HG02610 (cell line): Measurements from ENCODE around the gene TWIST2.

ENCODE experiments used
- ATAC-seq: cut with Tn5 transposase; IDR thresholded peaks from one replicate; pipeline ENCODE4 v1.9.1; 2021; ENCODE audit warnings: mild to moderate bottlenecking, moderate library complexity; ENCODE audit not compliant: unreplicated experiment

TWIST2 gene

DNA sequence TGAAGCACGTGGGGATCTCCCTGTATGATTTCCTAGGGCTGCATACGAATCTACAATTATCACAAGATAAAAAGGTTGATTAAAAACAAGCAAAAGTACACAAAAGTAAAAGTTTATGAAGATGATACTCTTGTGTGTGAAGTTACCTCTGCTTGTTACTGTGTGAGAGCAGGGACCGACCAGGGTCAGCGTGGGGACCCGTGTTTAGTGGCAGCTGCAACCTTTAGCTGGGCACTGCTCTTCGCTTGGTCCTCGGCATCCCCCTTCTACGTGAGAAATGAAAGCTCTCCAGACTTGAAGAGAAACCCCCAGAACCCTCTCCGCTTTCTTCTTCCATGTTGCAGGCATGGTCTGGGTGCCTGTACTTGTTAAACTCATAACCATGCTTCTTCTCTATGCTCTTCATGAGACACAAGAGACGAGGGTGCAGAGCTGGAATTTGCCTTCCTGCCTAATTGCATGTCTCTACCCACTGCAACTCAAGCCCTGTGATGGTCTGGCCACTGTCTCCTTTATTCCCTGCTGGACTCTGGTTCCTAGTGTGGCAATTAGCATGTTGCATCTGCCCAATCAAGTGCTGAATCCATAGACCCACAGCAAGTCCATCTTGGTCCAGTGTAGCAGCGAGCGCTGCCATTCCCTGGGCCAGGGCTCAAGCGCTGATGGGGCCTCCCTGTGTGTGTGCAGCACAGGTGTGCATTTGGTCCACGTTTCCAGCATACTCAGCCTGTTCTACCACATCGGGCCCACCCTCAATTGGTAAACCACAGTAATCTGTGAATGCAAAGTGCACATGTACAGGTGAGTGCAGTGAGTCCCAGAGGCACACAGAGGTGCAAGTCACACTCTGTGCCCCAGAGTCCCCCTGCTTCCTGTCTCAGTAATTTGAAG, 88.5 kb downstream of the TWIST2 start:
- ATAC-seq: no peak

DNA sequence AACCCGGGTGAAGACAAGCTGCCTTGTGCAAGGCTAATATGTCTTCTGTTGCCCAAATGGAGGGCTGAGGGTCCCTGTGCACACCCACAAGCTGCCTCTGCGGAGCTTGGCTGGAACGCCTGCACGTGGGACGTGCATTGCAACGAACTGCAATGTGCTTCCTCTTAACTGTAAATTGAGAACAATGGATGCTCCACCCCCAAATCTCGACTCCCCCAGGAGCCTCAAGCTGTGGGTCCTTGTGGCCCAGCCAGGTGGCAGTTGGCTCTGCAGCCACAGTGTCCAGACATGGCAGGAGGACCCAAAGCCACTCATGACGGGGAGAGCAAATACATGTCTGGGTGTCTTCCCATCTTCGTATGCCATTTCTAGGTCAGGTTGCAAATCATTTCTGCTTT, 90.1 kb downstream of the TWIST2 start:
- no peak for ATAC-seq

DNA sequence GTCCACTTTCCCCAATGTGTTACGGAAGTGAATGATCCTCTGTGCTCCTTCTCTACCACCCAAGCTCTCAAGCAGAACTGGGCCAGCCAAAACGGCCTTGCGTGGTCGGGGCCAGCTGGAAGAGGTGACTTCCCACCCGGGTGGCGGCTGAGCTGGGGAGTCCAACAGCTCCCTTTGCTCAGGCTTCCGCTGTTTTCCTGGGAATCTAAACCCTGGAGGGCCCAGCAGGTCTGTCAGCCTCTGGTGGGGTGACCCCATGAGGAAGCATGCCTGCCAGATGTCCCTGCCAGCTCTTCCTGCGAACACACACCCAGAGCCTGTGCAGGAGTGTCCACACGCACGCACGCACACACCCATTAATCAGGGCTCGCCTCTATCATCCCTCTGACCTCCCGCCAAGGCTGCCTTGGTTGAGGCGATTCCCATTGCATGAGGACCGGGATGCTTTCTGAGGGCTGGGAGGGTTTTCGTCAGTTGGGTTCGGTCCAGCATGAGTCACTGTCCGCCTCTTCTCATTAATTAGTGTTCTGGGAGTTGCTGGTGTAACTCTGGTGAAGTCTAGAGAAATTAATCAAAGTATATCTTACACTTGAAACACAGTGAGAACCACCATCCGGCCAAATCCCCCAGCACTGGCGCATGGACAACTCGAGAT, 90.6 kb downstream of the TWIST2 start:
- ATAC-seq: no peak

DNA sequence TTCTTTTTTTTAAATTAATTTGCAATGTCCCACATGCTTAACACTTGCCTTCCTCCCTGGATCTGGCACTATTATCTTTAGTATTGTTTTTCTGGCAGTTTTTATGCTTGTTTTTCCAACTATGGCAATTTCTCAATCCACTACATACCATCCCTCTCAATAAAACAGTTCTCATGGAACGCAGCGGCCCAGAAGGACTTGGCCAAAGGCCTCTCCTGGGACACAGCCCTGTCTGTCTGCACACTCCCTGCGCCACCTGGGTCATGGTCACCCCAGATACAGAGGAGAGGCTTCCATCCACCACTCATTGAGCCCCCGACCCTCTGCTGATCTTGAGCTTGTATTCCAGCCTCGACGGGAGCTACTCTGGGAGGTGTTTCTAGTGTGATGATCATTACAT, 91.2 kb downstream of the TWIST2 start:
- no peak for ATAC-seq

- ATAC-seq: no peak
These were observed 91.9 kb downstream of the TWIST2 start for GRCh38 chr2:238939521-238940403.

GRCh38 chr2:238940806-238941205, 92.9 kb downstream of the TWIST2 start:
- no peak for ATAC-seq

DNA sequence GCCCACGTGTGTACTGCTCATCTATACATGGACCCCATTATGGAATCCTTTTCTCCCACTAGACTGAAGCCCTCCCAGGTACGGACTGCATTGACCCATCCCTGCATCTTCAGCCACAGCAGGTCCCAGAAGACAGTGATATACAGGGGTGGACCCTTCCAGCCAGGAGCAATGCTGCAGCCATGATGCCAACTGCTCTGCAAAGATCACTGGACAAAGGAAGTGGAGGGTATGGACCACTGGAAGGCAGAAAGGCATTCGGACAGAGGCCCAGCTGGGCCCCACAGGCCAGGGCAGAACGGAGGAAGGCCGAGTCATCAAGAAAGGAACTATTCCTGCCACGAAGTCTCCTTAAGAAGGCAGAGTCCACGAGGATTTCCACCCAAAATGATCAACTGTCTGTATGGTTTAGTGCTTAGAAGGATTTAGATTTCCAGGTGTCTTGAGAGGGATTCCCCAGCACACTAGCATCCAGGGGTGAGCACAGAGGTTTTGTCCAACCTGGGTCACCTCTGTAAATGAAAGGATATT, 93.4 kb downstream of the TWIST2 start:
- no peak for ATAC-seq

DNA sequence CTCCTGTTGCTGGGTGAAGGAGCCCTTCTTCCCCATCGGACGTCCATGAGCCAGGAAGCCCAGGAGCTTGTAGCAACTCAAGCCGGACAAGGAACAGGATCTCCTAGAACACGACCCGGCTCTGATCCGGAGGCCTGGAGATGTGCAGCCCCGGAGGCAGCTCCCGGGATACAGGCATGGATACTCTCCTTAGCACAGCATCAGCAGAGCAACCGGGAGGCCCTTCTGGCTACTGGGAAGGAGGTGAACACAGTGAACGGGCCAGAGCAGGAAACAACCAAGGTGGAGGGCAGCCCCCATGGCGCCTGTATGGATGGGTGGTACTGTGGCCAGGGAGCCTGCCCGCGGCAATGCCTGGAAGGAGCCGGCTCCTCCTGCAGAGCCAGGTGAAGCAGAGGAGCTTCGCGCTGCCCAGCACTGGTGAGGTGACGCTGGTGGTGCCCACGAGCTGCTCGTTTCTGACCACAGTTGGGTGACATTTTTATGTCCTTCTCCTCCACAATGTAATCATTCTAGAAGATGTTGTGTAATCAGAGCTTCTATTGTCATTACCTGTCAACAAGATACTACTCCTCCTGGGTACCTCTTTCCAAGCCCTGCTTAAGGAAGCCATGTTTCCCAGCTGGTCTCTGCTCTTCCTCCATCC, 94.3 kb downstream of the TWIST2 start:
- ATAC-seq: no peak

DNA sequence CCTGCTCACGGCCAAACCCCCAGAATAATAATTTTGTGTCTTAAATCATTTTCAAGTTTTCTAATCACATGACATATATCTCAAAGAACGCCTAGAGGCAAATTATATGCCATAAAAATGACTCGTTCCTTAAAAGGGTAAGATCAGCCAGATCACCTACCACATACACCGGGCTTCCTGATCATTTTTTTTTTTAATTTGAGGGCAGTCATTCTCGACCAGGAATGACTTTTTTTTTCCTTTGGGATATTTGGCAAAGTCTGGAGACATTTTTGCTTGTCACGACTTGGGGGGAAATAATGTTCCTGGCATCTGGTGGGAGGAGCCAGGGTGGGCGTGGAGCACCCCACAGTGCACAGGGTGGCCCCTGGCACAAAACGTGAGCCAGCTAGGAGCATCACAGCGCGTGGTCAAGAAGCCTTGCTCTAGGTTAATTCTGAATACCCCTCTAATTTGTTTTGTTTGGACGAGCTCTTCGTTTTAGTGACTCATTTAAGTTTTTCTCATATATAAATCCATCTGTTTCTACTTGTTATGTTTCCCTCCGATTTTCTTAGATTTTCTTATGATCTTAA, 94.9 kb downstream of the TWIST2 start:
- ATAC-seq: no peak

GRCh38 chr2:238943338-238944067, 95.6 kb downstream of the TWIST2 start:
- ATAC-seq: no peak

- ATAC-seq: no peak
These were observed 97.7 kb downstream of the TWIST2 start for GRCh38 chr2:238945433-238946150.

DNA sequence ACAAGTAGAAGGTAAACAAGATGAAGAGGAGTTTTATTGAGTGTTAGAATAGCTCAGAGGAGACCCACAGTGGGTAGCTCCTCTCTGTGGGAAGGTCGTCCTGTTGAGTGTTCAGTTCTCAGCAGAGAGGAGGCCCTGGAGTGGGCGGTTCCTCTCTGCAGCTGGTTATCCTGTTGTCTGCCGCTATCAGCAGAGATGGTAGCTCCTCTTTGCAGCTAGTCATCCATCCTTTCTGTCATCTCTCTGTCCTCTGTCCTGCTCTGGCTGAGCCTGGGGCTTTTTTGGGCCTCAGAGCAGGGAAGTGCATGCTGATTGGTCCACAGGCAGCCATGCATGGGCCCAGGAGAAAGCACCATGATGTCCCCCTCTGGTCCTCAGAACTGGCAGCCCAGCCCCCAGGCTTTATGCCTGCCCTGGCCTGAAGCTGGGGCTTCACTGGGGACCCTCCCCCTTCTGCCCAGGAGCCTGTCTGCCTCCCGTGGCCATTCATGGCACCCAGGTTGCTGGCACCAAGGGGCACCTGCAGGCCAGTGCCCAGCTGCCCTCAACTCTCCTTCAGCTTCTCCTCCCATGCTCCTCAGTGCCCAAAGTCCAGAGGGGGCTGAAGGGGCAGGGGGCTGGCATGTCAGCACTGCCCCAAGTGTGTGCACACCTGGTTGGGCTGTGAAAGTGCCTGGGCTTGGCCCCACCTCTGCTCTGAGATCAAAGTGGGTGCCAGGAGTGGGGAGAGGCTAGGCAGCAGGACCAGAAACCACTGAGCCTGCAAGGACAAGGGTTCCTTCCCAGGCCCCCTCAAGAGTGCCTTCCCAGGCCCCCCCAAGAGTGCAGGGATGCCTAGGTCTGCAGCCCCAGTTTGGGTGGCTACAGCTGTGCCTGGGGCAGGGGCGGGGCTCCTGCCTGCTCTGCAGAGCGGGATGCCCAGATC, 98.7 kb downstream of the TWIST2 start:
- no peak for ATAC-seq

DNA sequence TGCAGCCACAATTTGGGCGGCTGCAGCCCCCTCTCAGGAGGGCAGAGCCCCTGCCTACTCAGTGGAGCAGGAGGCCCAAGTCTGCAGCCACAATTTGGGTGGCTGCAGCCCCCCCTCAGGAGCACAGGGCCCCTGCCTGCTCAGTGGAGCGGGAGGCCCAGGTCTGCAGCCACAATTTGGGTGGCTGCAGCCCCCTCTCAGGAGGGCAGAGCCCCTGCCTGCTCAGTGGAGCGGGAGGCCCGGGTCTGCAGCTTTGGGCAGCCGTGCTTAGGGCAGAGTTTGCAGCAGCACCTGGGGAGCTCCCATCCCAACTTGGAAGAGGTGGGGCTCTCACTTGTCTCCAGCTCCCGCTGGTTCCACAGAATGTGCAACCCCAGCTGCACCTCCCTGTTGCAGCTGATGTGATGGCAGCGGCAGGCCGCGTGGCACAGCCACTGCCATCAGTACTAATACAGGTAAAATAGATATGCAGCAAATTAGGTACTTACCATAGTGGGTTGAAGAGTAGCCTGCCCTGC, 99.4 kb downstream of the TWIST2 start:
- ATAC-seq: no peak

DNA sequence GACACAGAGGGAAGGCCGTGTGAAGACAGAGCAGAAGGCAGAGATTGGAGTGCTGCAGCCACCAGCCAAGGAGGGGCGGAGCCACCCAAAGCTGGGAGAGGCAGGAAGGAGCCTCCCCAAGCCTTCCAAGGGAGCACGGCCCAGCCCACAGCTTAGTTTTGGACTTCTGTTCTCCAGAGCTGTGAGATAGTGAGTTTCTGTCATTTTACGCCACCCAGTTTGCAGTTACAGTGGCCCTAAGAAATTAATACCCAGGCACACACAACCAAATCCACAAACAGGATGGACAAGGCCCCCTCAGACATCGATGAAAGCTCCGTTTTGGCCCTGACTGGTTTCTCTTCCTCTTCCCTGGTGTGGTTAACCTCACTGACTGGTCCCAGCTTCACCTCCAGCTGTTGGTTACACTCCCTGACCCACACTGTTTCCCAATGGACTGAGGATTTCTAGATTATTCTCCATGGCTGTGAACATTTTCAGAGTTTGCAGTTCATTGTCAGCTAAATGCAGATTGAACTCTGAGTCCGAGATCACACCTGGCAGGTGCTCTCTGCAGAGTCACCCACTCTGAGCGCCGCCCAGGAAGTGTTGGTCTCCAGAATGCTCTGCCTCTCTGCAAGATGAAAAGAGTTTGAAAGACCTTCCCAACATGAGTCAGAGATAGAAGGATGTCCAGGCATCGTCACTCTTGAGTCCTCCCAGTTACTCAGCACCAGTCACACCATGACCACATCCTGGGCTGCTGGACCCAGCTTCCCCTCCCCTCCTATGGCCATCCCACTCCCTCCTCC, 100.2 kb downstream of the TWIST2 start:
- ATAC-seq: no peak

- no peak for ATAC-seq
These were observed 101.1 kb downstream of the TWIST2 start for GRCh38 chr2:238948765-238949641.
